ENCODE measurements around the gene RIMOC1.
A peak's percentile ranks its signal among the peaks of the same experiment; 100 is the strongest.
"Not testable (repeated sequence)": the region's sequence is repeated elsewhere in the genome, so short reads cannot be mapped to it uniquely, and the experiment has no call there.

The RIMOC1 gene

GRCh38 chr5:41921874-41922273 is 17.7 kb downstream of the RIMOC1 start:
- no peak overlapping the region for H3K27ac Mint-ChIP-seq
- peaks cover 56% of the 10 kb centered on the region for H3K36me3 Mint-ChIP-seq
- no peaks in the 10 kb centered on the region for H3K9me3 Mint-ChIP-seq
- H3K4me1 Mint-ChIP-seq, result peaks cover 14% of the 10 kb centered on the region
- no peak overlapping the region for H3K4me3 Mint-ChIP-seq
- ATAC-seq (no peak), DNase-seq (ENCODE audit: low spot score in 2 of 2) (no peak)

GRCh38 chr5:41924526-41924871 is 20.4 kb downstream of the RIMOC1 start:
- DNase-seq (ENCODE audit: low spot score in 2 of 2) (no peak), ATAC-seq (no peak)
- Mint-ChIP-seq H3K4me1 (peaks cover 9% of the 10 kb centered on the region), H3K4me3 (peak overlapping the region; percentile 80), H3K27ac (peak overlapping the region; percentile 98), H3K9me3 (no peaks in the 10 kb centered on the region), H3K36me3 (peaks cover 29% of the 10 kb centered on the region)

- peak; percentile 99 for ATAC-seq
- peak within 1 kb of the TSS; percentile 80 for H3K4me3 Mint-ChIP-seq
- DNase-seq (ENCODE audit: low spot score in 2 of 2), result peak; percentile 84 to 92
- H3K4me1 Mint-ChIP-seq, result peaks cover 9% of the 10 kb centered on the region
- no peaks in the 10 kb centered on the region for H3K9me3 Mint-ChIP-seq
- peak within 1 kb of the TSS; percentile 98 for H3K27ac Mint-ChIP-seq
- H3K36me3 Mint-ChIP-seq, result peaks cover 24% of the 10 kb centered on the region
These were observed 20.9 kb downstream of the RIMOC1 start, which contains the start of gene FBXO4 for GRCh38 chr5:41924872-41925554. Gene FBXO4, plus strand, starts transcription at chr5:41925281. Its CDS starts 29 bp downstream, at chr5:41925310.

- no peaks in the 10 kb centered on the region for H3K9me3 Mint-ChIP-seq
- H3K27ac Mint-ChIP-seq, result peak overlapping the region; percentile 98
- ATAC-seq (peak; percentile 46), DNase-seq (ENCODE audit: low spot score in 2 of 2) (peak in 1 of 2 donors; percentile 29)
- H3K4me1 Mint-ChIP-seq, result peaks cover 9% of the 10 kb centered on the region
- peak overlapping the region; percentile 80 for H3K4me3 Mint-ChIP-seq
- H3K36me3 Mint-ChIP-seq, result peaks cover 28% of the 10 kb centered on the region
These were observed 21.4 kb downstream of the RIMOC1 start for GRCh38 chr5:41925555-41925951.

- Mint-ChIP-seq H3K4me1 (peaks cover 9% of the 10 kb centered on the region), H3K36me3 (peaks cover 11% of the 10 kb centered on the region), H3K9me3 (no peaks in the 10 kb centered on the region), H3K27ac (no peak overlapping the region), H3K4me3 (no peak overlapping the region)
- no peak for DNase-seq (ENCODE audit: low spot score in 2 of 2)
- ATAC-seq, result no peak
These were observed 23.5 kb downstream of the RIMOC1 start for GRCh38 chr5:41927604-41928003.

- Mint-ChIP-seq H3K4me3 (no peak overlapping the region), H3K36me3 (peaks cover 16% of the 10 kb centered on the region), H3K9me3 (no peaks in the 10 kb centered on the region), H3K4me1 (peaks cover 9% of the 10 kb centered on the region), H3K27ac (no peak overlapping the region)
- no peak for ATAC-seq
- DNase-seq (ENCODE audit: low spot score in 2 of 2), result no peak
These were observed 24.9 kb downstream of the RIMOC1 start for GRCh38 chr5:41929035-41929434.

- ATAC-seq (no peak), DNase-seq (ENCODE audit: low spot score in 2 of 2) (no peak)
- Mint-ChIP-seq H3K4me3 (no peak overlapping the region), H3K4me1 (no peaks in the 10 kb centered on the region), H3K9me3 (no peaks in the 10 kb centered on the region), H3K36me3 (peaks cover 27% of the 10 kb centered on the region), H3K27ac (no peak overlapping the region)
These were observed 28.6 kb downstream of the RIMOC1 start for GRCh38 chr5:41932770-41933169.

GRCh38 chr5:41935544-41935943 is 31.4 kb downstream of the RIMOC1 start:
- Mint-ChIP-seq H3K27ac (no peak overlapping the region), H3K9me3 (no peaks in the 10 kb centered on the region), H3K36me3 (peaks cover 27% of the 10 kb centered on the region), H3K4me1 (no peaks in the 10 kb centered on the region), H3K4me3 (no peak overlapping the region)
- ATAC-seq, result no peak
- DNase-seq (ENCODE audit: low spot score in 2 of 2), result no peak

GRCh38 chr5:41940641-41941040 is 36.5 kb downstream of the RIMOC1 start:
- Mint-ChIP-seq H3K27ac (no peak overlapping the region), H3K4me3 (no peak overlapping the region), H3K9me3 (no peaks in the 10 kb centered on the region), H3K4me1 (no peaks in the 10 kb centered on the region), H3K36me3 (peaks cover 14% of the 10 kb centered on the region)
- DNase-seq (ENCODE audit: low spot score in 2 of 2) (no peak), ATAC-seq (no peak)

- not testable (repeated sequence) for H3K4me3 Mint-ChIP-seq; H3K27ac Mint-ChIP-seq; H3K36me3 Mint-ChIP-seq; ATAC-seq; DNase-seq (ENCODE audit: low spot score in 2 of 2); H3K4me1 Mint-ChIP-seq; H3K9me3 Mint-ChIP-seq
These were observed 41.3 kb downstream of the RIMOC1 start for GRCh38 chr5:41945332-41945955.

GRCh38 chr5:41951224-41951623 is 47.1 kb downstream of the RIMOC1 start:
- H3K4me1 Mint-ChIP-seq, result no peaks in the 10 kb centered on the region
- no peak overlapping the region for H3K27ac Mint-ChIP-seq
- H3K36me3 Mint-ChIP-seq, result no peaks in the 10 kb centered on the region
- ATAC-seq (no peak), DNase-seq (ENCODE audit: low spot score in 2 of 2) (no peak)
- H3K9me3 Mint-ChIP-seq, result peaks cover 3% of the 10 kb centered on the region
- H3K4me3 Mint-ChIP-seq, result no peak overlapping the region

Measured in stimulated activated effector memory CD8-positive, alpha-beta T cell treated with anti-CD3 and anti-CD28 coated beads, Interleukin-12 subunit alpha, Interleukin-12 subunit beta, amount 100 ng/mL, for 72 hours (primary cell).